ENCODE data around the gene KRTAP5-7.

Gene KRTAP5-7

DNA sequence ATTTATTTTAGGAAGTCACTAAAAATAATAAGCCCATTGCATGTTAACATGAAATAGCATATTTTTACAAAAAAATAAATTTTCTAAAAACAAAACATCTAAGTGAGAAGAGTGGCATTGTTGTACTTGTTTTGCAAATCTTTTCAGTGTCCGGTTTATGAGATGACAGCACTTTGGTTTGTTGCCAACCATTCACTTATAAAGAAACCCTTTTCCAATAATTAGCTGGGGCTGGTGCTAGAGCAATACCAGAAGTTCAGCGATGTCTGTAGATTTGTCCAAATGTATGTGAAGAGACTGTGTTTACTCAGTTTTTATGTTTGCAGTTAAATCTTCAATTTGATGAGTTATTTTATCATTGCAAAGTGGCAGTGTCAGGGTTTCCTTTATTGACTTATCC lies 22.1 kb upstream of the KRTAP5-7 start:
- no peak overlapping the region for H3K27ac Mint-ChIP-seq
- peaks cover 55% of the 10 kb centered on the region for H3K36me3 Mint-ChIP-seq (ENCODE audit: low read depth)
- no peak for TF ChIP-seq CTCF (IDR thresholded peaks at IDR 0.05)
- DNase-seq, result no peak
- H3K9me3 Mint-ChIP-seq, result peaks cover 38% of the 10 kb centered on the region
- H3K27me3 Mint-ChIP-seq (ENCODE audit: low read depth, poor library complexity), result peaks cover 4% of the 10 kb centered on the region
- H3K4me1 Mint-ChIP-seq, result peaks cover 17% of the 10 kb centered on the region
- H3K4me3 Mint-ChIP-seq, result no peak overlapping the region

DNA sequence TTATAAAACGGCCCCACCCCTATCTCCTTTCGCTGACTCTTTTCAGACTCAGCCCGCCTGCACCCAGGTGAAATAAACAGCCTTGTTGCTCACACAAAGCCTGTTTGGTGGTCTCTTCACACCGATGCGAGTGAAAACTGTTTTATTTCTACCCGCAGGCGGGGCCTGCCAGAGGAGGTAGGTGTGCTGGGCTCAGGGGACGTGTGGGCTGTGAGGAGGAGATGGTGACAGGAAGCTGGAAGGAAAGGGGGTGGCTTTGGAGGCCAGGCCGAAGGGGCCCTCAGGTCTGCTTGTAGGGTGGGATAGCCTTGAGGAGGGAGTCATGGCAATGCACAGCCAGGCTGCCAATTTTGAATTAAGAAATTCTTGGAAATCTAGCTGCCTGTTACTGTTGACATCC lies 21.3 kb upstream of the KRTAP5-7 start:
- DNase-seq, result no peak
- peaks cover 47% of the 10 kb centered on the region for H3K36me3 Mint-ChIP-seq (ENCODE audit: low read depth)
- H3K27me3 Mint-ChIP-seq (ENCODE audit: low read depth, poor library complexity), result peaks cover 4% of the 10 kb centered on the region
- no peak for TF ChIP-seq CTCF (IDR thresholded peaks at IDR 0.05)
- peak overlapping the region; percentile 88 for H3K27ac Mint-ChIP-seq
- H3K9me3 Mint-ChIP-seq, result peaks cover 46% of the 10 kb centered on the region
- H3K4me3 Mint-ChIP-seq, result no peak overlapping the region
- H3K4me1 Mint-ChIP-seq, result peaks cover 17% of the 10 kb centered on the region

DNA sequence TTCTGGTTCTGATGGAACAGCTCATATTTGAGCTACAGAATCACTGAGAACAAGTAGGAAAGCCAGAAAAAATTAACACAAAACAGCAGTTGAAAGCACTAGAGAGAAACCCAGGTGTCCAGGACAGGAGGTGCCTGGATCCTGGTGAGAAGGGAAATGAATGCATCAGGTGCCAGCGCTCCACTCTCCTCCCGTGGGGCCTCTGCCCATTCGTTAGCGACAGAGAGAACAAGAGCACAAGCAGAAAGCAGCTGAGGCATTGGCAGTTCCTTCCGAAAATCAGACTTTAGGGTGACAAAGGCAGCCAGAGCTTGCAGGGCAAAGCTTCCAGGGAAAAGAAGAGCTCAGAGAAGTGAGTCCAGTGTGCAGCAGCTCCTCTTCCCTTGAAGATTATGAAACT lies 20.0 kb upstream of the KRTAP5-7 start:
- H3K27ac Mint-ChIP-seq, result no peak overlapping the region

DNA sequence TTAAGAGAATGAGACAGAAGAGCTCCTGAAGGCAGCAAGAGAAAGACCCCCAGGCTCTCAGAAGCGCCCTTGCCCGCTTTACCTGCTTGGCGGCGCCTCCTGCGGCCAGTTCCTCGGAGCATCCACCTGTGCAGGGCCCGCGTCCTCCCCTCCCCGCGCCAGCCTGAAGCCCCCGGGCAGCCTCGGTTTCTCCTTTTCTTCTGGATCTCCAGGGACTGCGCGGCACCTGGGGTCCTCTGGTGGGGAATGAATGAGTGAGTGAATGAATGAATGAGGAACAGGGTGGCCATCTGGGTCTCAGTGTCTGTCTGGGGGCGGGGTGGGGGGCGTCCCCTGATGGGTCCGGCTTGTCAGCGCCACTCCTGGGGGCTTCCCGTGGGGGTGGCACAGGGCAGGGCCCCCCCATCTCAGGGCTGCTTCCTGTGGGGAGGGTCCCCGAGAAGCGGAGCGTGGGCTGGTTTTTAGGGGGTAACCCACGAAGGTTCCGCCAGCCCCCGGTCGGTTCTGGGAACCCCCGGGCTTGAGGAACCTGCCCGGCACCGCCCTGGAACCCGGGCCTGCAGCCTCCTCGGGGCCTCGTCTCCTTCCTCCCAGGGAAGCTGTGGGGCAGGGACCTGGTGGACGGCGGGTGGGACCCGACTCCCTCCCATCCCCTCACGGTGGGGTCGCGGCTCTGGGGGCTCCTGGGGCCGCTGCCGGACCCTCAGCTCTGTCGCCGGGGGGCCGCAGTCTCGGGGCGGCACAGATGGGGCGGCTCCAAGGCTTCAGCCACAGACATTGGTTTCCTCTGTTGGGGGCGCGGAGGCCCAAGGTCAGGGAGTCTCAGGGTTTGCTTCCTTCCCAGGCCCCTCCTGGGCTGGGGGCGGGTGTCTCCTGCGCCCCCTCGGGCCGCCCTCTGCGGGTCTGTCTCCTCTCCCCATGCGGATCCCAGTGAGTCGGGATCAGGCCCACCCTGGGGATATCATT lies 8.3 kb upstream of the KRTAP5-7 start:
- no peak for TF ChIP-seq CTCF (IDR thresholded peaks at IDR 0.05)
- Mint-ChIP-seq H3K36me3 (ENCODE audit: low read depth) (no peaks in the 10 kb centered on the region), H3K9me3 (peaks cover 20% of the 10 kb centered on the region), H3K27me3 (ENCODE audit: low read depth, poor library complexity) (peaks cover 11% of the 10 kb centered on the region), H3K27ac (no peak overlapping the region), H3K4me1 (no peaks in the 10 kb centered on the region), H3K4me3 (no peak overlapping the region)
- DNase-seq, result no peak

More for the DNA sequence above, 20.0 kb upstream of the KRTAP5-7 start:
- H3K4me3 Mint-ChIP-seq, result no peak overlapping the region
- peaks cover 59% of the 10 kb centered on the region for H3K9me3 Mint-ChIP-seq
- H3K4me1 Mint-ChIP-seq, result peaks cover 17% of the 10 kb centered on the region
- H3K36me3 Mint-ChIP-seq (ENCODE audit: low read depth), result peaks cover 47% of the 10 kb centered on the region
- no peak for DNase-seq
- peaks cover 4% of the 10 kb centered on the region for H3K27me3 Mint-ChIP-seq (ENCODE audit: low read depth, poor library complexity)
- no peak for TF ChIP-seq CTCF (IDR thresholded peaks at IDR 0.05)

- Mint-ChIP-seq H3K27me3 (ENCODE audit: low read depth, poor library complexity) (peaks cover 5% of the 10 kb centered on the region), H3K27ac (no peak overlapping the region), H3K9me3 (peaks cover 14% of the 10 kb centered on the region), H3K4me1 (no peaks in the 10 kb centered on the region), H3K4me3 (no peak overlapping the region), H3K36me3 (ENCODE audit: low read depth) (no peaks in the 10 kb centered on the region)
- no peak for DNase-seq
- TF ChIP-seq CTCF (IDR thresholded peaks at IDR 0.05), result no peak
Observed at GRCh38 chr11:71519546-71519945, 7.5 kb upstream of the KRTAP5-7 start.

All from nephron progenitor cell (in vitro differentiated cells).